ENCODE data around the gene ASIC4. TPM values are rescaled to one million over a fixed set of nuclear protein-coding genes. Genes with fewer than 3 reads are reported as not detected.

Gene ASIC4
- total RNA-seq, 1 experiment from 2014 or later = 0.79 TPM

DNA sequence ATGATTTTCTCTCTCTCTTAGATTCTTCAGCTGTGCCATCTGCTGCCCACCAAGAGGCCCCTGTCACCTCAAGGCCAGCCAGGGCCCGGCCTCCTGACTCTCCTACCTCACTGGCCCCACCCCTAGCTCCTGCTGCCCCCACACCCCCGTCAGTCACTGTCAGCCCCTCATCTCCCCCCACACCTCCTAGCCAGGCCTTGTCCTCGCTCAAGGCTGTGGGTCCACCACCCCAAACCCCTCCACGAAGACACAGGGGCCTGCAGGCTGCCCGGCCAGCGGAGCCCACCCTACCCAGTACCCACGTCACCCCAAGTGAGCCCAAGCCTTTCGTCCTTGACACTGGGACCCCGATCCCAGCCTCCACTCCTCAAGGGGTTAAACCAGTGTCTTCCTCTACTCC, 25.0 kb upstream of the ASIC4 start:
- ChIA-PET CTCF (interaction anchor here (0.9 to 35.9 kb wide), 6 partner anchors 10 to 86 kb away, joined by 3 to 2316 read pairs (median 10); partner anchors contain the start of genes ASIC4, CHPF, GMPPA and TMEM198), POLR2A (no interaction called here)
- no peak overlapping the region for H3K27ac Mint-ChIP-seq
- TF ChIP-seq NFYB (CRISPR knock-in tag; conservative IDR thresholded peaks at IDR 0.05; ENCODE audit: low read depth) = no peak
- no peak for TF ChIP-seq TEAD4 (CRISPR knock-in tag; IDR thresholded peaks at IDR 0.05)
- TF ChIP-seq FOXJ3 (CRISPR knock-in tag; IDR thresholded peaks at IDR 0.05; ENCODE audit: borderline replicate concordance) = no peak
- TF ChIP-seq, protein P1, sequence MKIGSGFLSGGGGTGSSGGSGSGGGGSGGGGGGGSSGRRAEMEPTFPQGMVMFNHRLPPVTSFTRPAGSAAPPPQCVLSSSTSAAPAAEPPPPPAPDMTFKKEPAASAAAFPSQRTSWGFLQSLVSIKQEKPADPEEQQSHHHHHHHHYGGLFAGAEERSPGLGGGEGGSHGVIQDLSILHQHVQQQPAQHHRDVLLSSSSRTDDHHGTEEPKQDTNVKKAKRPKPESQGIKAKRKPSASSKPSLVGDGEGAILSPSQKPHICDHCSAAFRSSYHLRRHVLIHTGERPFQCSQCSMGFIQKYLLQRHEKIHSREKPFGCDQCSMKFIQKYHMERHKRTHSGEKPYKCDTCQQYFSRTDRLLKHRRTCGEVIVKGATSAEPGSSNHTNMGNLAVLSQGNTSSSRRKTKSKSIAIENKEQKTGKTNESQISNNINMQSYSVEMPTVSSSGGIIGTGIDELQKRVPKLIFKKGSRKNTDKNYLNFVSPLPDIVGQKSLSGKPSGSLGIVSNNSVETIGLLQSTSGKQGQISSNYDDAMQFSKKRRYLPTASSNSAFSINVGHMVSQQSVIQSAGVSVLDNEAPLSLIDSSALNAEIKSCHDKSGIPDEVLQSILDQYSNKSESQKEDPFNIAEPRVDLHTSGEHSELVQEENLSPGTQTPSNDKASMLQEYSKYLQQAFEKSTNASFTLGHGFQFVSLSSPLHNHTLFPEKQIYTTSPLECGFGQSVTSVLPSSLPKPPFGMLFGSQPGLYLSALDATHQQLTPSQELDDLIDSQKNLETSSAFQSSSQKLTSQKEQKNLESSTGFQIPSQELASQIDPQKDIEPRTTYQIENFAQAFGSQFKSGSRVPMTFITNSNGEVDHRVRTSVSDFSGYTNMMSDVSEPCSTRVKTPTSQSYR (CRISPR knock-in tag; IDR thresholded peaks at IDR 0.05) = no peak
- TF ChIP-seq ZNF121 (CRISPR knock-in tag; IDR thresholded peaks at IDR 0.05) = no peak
- no peak for TF ChIP-seq IRF1 (CRISPR knock-in tag; IDR thresholded peaks at IDR 0.05)
- TF ChIP-seq SP1 (CRISPR knock-in tag; conservative IDR thresholded peaks at IDR 0.05) = no peak
- no peak for TF ChIP-seq ETV6 (CRISPR knock-in tag; IDR thresholded peaks at IDR 0.05)
- peaks cover 36% of the 10 kb centered on the region for H3K27me3 Mint-ChIP-seq (ENCODE audit: low read depth)
- DNase-seq (ENCODE audit: low spot score) (no peak), ATAC-seq (no peak)
- H3K9me3 Mint-ChIP-seq = no peaks in the 10 kb centered on the region
- H3K4me3 Mint-ChIP-seq = no peak overlapping the region
- H3K4me1 Mint-ChIP-seq = peaks cover 37% of the 10 kb centered on the region
- no peaks in the 10 kb centered on the region for H3K36me3 Mint-ChIP-seq

GRCh38 chr2:219490186-219490585, 24.1 kb upstream of the ASIC4 start:
- H3K4me3 Mint-ChIP-seq = no peak overlapping the region
- CTCF ChIA-PET = interaction anchor here (1.4 to 35.9 kb wide), 8 partner anchors 9 to 87 kb away, joined by 3 to 2316 read pairs (median 13); partner anchors contain the start of genes ASIC4, CHPF, GMPPA and TMEM198
- POLR2A ChIA-PET = no interaction called here
- peak; percentile 40 for ATAC-seq
- peaks cover 39% of the 10 kb centered on the region for H3K4me1 Mint-ChIP-seq
- DNase-seq (ENCODE audit: low spot score) = peak; percentile 62
- H3K27me3 Mint-ChIP-seq (ENCODE audit: low read depth) = peaks cover 37% of the 10 kb centered on the region
- no peaks in the 10 kb centered on the region for H3K9me3 Mint-ChIP-seq
- H3K36me3 Mint-ChIP-seq = no peaks in the 10 kb centered on the region
- H3K27ac Mint-ChIP-seq = no peak overlapping the region
- TF ChIP-seq NR2C2 (CRISPR knock-in tag; IDR thresholded peaks at IDR 0.05) (no peak), FOXK1 (CRISPR knock-in tag; IDR thresholded peaks at IDR 0.05) (no peak), PREB (CRISPR knock-in tag; IDR thresholded peaks at IDR 0.05; ENCODE audit: borderline replicate concordance) (no peak), ETV6 (CRISPR knock-in tag; IDR thresholded peaks at IDR 0.05) (no peak), CBFB (CRISPR knock-in tag; IDR thresholded peaks at IDR 0.05; ENCODE audit: low read depth) (no peak), MAX (CRISPR knock-in tag; IDR thresholded peaks at IDR 0.05) (peak; percentile 22; the same call in 1 of the 2 replicates), CREM (CRISPR knock-in tag; IDR thresholded peaks at IDR 0.05) (no peak), ZNF423 (CRISPR knock-in tag; IDR thresholded peaks at IDR 0.05) (no peak), MLX (CRISPR knock-in tag; IDR thresholded peaks at IDR 0.05) (no peak), SOX15 (CRISPR knock-in tag; IDR thresholded peaks at IDR 0.05) (no peak), ERG (CRISPR knock-in tag; IDR thresholded peaks at IDR 0.05) (no peak), FOXP4 (CRISPR knock-in tag; IDR thresholded peaks at IDR 0.05) (0 out of 2 replicates have a peak, but pooled peaks have one; percentile 12)
- TF ChIP-seq, protein P2, sequence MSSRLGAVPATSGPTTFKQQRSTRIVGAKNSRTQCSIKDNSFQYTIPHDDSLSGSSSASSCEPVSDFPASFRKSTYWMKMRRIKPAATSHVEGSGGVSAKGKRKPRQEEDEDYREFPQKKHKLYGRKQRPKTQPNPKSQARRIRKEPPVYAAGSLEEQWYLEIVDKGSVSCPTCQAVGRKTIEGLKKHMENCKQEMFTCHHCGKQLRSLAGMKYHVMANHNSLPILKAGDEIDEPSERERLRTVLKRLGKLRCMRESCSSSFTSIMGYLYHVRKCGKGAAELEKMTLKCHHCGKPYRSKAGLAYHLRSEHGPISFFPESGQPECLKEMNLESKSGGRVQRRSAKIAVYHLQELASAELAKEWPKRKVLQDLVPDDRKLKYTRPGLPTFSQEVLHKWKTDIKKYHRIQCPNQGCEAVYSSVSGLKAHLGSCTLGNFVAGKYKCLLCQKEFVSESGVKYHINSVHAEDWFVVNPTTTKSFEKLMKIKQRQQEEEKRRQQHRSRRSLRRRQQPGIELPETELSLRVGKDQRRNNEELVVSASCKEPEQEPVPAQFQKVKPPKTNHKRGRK (CRISPR knock-in tag; IDR thresholded peaks at IDR 0.05; ENCODE audit: borderline replicate concordance) = no peak
- TF ChIP-seq, protein P1 (CRISPR knock-in tag; IDR thresholded peaks at IDR 0.05) = no peak

All from WTC11 (cell line).